Activated CD8-positive, alpha-beta T cell treated with anti-CD3 and anti-CD28 coated beads, Interleukin-2, amount 10 ng/mL, durations not matched to agents 7 days and 5 days (primary cell): Measurements from ENCODE around the gene MRI1. TPM values are rescaled to one million over a fixed set of nuclear protein-coding genes. Genes with fewer than 3 reads are reported as not detected.
"Not testable (repeated sequence)": the region's sequence is repeated elsewhere in the genome, so short reads cannot be mapped to it uniquely, and the experiment has no call there.

Source experiments
- ATAC-seq: fragments of 150-1000 bp; cut with Tn5 transposase; one replicate; pipeline ENCODE4 v1.10.0; 2021; ENCODE audit warnings: moderate library complexity
- CTCF ChIA-PET: fragments of 350-600 bp; sonication (Branson Sonifier 250); formaldehyde crosslinking; loops from one replicate; lab custom pipeline; 2021; ENCODE audit warnings: antibody characterized with exemption; lab: Charles Lee
- POLR2A ChIA-PET: fragments of 350-600 bp; sonication (Branson Sonifier 250); formaldehyde crosslinking; loops from one replicate; lab custom pipeline; 2021; ENCODE audit warnings: antibody characterized with exemption; lab: Charles Lee
- DNase-seq: peaks from one replicate; pipeline ENCODE4 v3.0.0-alpha.2; 2020
- H3K27ac Mint-ChIP-seq: one replicate; pipeline ENCODE4 v1.8.0; 2021; ENCODE audit warnings: mild to moderate bottlenecking, mixed read lengths
- H3K27me3 Mint-ChIP-seq: one replicate; pipeline ENCODE4 v1.8.0; 2021; ENCODE audit warnings: low read depth, mixed read lengths
- H3K36me3 Mint-ChIP-seq: one replicate; pipeline ENCODE4 v1.8.0; 2021; ENCODE audit warnings: low read depth, mixed read lengths
- H3K4me1 Mint-ChIP-seq: one replicate; pipeline ENCODE4 v1.8.0; 2021; ENCODE audit warnings: low read depth, mixed read lengths
- H3K4me3 Mint-ChIP-seq: one replicate; pipeline ENCODE4 v1.8.0; 2021; ENCODE audit warnings: mild to moderate bottlenecking, mixed read lengths
- H3K9me3 Mint-ChIP-seq: one replicate; pipeline ENCODE4 v1.8.0; 2022; ENCODE audit warnings: mixed read lengths; ENCODE audit not compliant: insufficient read depth
- total RNA-seq, 2 experiments: library from RNA; stranded (reverse); gene quantifications; one replicate each; pipeline ENCODE4 v1.2.3, GENCODE V29; 2021

MRI1 gene
- total RNA-seq, 2 experiments from 2014 or later: 47.8 to 50.6 TPM

GRCh38 chr19:13738073-13738472, 26.2 kb upstream of the MRI1 start:
- CTCF ChIA-PET: interaction anchor here (2.4 kb wide), 1 partner anchor 10 kb away, joined by 8 read pairs; a partner anchor contains a TSS
- DNase-seq (no peak), ATAC-seq (no peak)
- H3K27ac Mint-ChIP-seq: no peak overlapping the region
- no peak overlapping the region for H3K4me3 Mint-ChIP-seq
- no peaks in the 10 kb centered on the region for H3K36me3 Mint-ChIP-seq
- no peaks in the 10 kb centered on the region for H3K4me1 Mint-ChIP-seq
- no peaks in the 10 kb centered on the region for H3K9me3 Mint-ChIP-seq
- POLR2A ChIA-PET: interaction anchor here (0.8 to 0.9 kb wide), 3 partner anchors 10 to 100 kb away, joined by 3 read pairs; partner anchors contain the start of gene C19orf53
- H3K27me3 Mint-ChIP-seq: no peaks in the 10 kb centered on the region

- ChIA-PET POLR2A (no interaction called here), CTCF (interaction anchor here (1.3 kb wide), 1 partner anchor 121 kb away, joined by 5 read pairs; no protein-coding TSS in a partner anchor)
- Mint-ChIP-seq H3K27ac (no peak overlapping the region), H3K4me3 (no peak overlapping the region), H3K36me3 (peaks cover 2% of the 10 kb centered on the region), H3K27me3 (no peaks in the 10 kb centered on the region), H3K9me3 (peaks cover 1% of the 10 kb centered on the region), H3K4me1 (peaks cover 3% of the 10 kb centered on the region)
- no peak for ATAC-seq
- DNase-seq: no peak
These were observed 22.4 kb upstream of the MRI1 start for GRCh38 chr19:13741893-13742292.

- POLR2A ChIA-PET: no interaction called here
- CTCF ChIA-PET: no interaction called here
- Mint-ChIP-seq H3K4me1 (peaks cover 10% of the 10 kb centered on the region), H3K36me3 (peaks cover 2% of the 10 kb centered on the region), H3K27me3 (no peaks in the 10 kb centered on the region), H3K27ac (no peak overlapping the region), H3K9me3 (peaks cover 6% of the 10 kb centered on the region), H3K4me3 (no peak overlapping the region)
- no peak for DNase-seq
- ATAC-seq: no peak
These were observed 21.6 kb upstream of the MRI1 start for GRCh38 chr19:13742756-13743155.

- Mint-ChIP-seq H3K4me3 (no peak overlapping the region), H3K36me3 (peaks cover 2% of the 10 kb centered on the region), H3K27me3 (no peaks in the 10 kb centered on the region), H3K4me1 (peaks cover 21% of the 10 kb centered on the region), H3K9me3 (peaks cover 6% of the 10 kb centered on the region), H3K27ac (no peak overlapping the region)
- POLR2A ChIA-PET: interaction anchor here (0.6 kb wide), 1 partner anchor 290 kb away, joined by 3 read pairs; no protein-coding TSS in a partner anchor
- ATAC-seq: no peak
- no peak for DNase-seq
- CTCF ChIA-PET: no interaction called here
These were observed 20.1 kb upstream of the MRI1 start for GRCh38 chr19:13744174-13744573.

- DNase-seq (no peak), ATAC-seq (no peak)
- peaks cover 13% of the 10 kb centered on the region for H3K36me3 Mint-ChIP-seq
- ChIA-PET POLR2A (interaction anchor here (1.0 to 2.2 kb wide), 9 partner anchors 9 to 595 kb away, joined by 3 to 14 read pairs (median 6); partner anchors contain the start of genes C19orf53 and ZSWIM4), CTCF (interaction anchor here (1.0 to 2.8 kb wide), 6 partner anchors 8 to 115 kb away, joined by 4 to 13 read pairs (median 8); no protein-coding TSS in a partner anchor)
- H3K27me3 Mint-ChIP-seq: no peaks in the 10 kb centered on the region
- peak overlapping the region; percentile 94 for H3K4me3 Mint-ChIP-seq
- peak overlapping the region; percentile 96 for H3K27ac Mint-ChIP-seq
- peaks cover 6% of the 10 kb centered on the region for H3K9me3 Mint-ChIP-seq
- H3K4me1 Mint-ChIP-seq: peaks cover 33% of the 10 kb centered on the region
These were observed 17.2 kb upstream of the MRI1 start for GRCh38 chr19:13747098-13747453.

- peak; percentile 30 for DNase-seq
- Mint-ChIP-seq H3K9me3 (peaks cover 6% of the 10 kb centered on the region), H3K27me3 (no peaks in the 10 kb centered on the region), H3K36me3 (peaks cover 17% of the 10 kb centered on the region), H3K27ac (peak overlapping the region; percentile 96), H3K4me3 (peak overlapping the region; percentile 94), H3K4me1 (peaks cover 33% of the 10 kb centered on the region)
- ChIA-PET POLR2A (interaction anchor here (0.7 to 2.2 kb wide), 15 partner anchors 8 to 1659 kb away, joined by 3 to 14 read pairs (median 4); partner anchors contain the start of genes C19orf53, C19orf67, MRI1 and ZSWIM4), CTCF (interaction anchor here (0.9 to 2.8 kb wide), 12 partner anchors 9 to 783 kb away, joined by 3 to 13 read pairs (median 4); partner anchors contain the start of gene C19orf53)
- ATAC-seq: peak; percentile 3
These were observed 16.0 kb upstream of the MRI1 start for GRCh38 chr19:13748169-13748828.

GRCh38 chr19:13751436-13751835, 12.9 kb upstream of the MRI1 start:
- CTCF ChIA-PET: interaction anchor here (1.2 kb wide), 1 partner anchor 37 kb away, joined by 3 read pairs; no protein-coding TSS in a partner anchor
- Mint-ChIP-seq H3K27me3 (no peaks in the 10 kb centered on the region), H3K36me3 (peaks cover 33% of the 10 kb centered on the region), H3K4me3 (no peak overlapping the region), H3K4me1 (peaks cover 32% of the 10 kb centered on the region), H3K9me3 (peaks cover 6% of the 10 kb centered on the region), H3K27ac (no peak overlapping the region)
- ATAC-seq (no peak), DNase-seq (no peak)
- POLR2A ChIA-PET: no interaction called here

GRCh38 chr19:13753622-13754021, 10.7 kb upstream of the MRI1 start:
- DNase-seq, H3K27ac Mint-ChIP-seq, ATAC-seq, H3K9me3 Mint-ChIP-seq, POLR2A ChIA-PET, H3K4me3 Mint-ChIP-seq, CTCF ChIA-PET, H3K27me3 Mint-ChIP-seq: not testable (repeated sequence)
- H3K36me3 Mint-ChIP-seq: peaks cover 50% of the 10 kb centered on the region
- peaks cover 17% of the 10 kb centered on the region for H3K4me1 Mint-ChIP-seq

- Mint-ChIP-seq H3K27me3 (no peaks in the 10 kb centered on the region), H3K9me3 (no peaks in the 10 kb centered on the region), H3K36me3 (peaks cover 48% of the 10 kb centered on the region), H3K4me3 (no peak overlapping the region), H3K27ac (no peak overlapping the region), H3K4me1 (peaks cover 1% of the 10 kb centered on the region)
- POLR2A ChIA-PET: interaction anchor here (1.3 kb wide), 1 partner anchor 8 kb away, joined by 4 read pairs; a partner anchor contains a TSS
- ATAC-seq: no peak
- no peak for DNase-seq
- CTCF ChIA-PET: no interaction called here
These were observed 8.1 kb upstream of the MRI1 start for GRCh38 chr19:13756210-13756609.

GRCh38 chr19:13757805-13758772, 6.2 kb upstream of the MRI1 start:
- Mint-ChIP-seq H3K9me3 (no peaks in the 10 kb centered on the region), H3K4me1 (peaks cover 3% of the 10 kb centered on the region), H3K27ac (no peak overlapping the region), H3K4me3 (no peak overlapping the region), H3K36me3 (peaks cover 51% of the 10 kb centered on the region), H3K27me3 (no peaks in the 10 kb centered on the region)
- ChIA-PET CTCF (no interaction called here), POLR2A (no interaction called here)
- ATAC-seq: no peak
- no peak for DNase-seq

- DNase-seq (no peak), ATAC-seq (no peak)
- no peaks in the 10 kb centered on the region for H3K9me3 Mint-ChIP-seq
- H3K4me1 Mint-ChIP-seq: peaks cover 7% of the 10 kb centered on the region
- ChIA-PET CTCF (no interaction called here), POLR2A (no interaction called here)
- no peak overlapping the region for H3K4me3 Mint-ChIP-seq
- no peaks in the 10 kb centered on the region for H3K27me3 Mint-ChIP-seq
- H3K27ac Mint-ChIP-seq: no peak overlapping the region
- peaks cover 51% of the 10 kb centered on the region for H3K36me3 Mint-ChIP-seq
These were observed 5.5 kb upstream of the MRI1 start for GRCh38 chr19:13758795-13759194.
